H1 (cell line): ENCODE results near the gene SOX8. TPM values are rescaled to one million over a fixed set of nuclear protein-coding genes. Genes with fewer than 3 reads are reported as not detected.

Experiments used
- MAX ChIP-seq: IDR thresholded peaks from 2 replicates; pipeline ENCODE4 v1.6.1; 2012; ENCODE audit warnings: inconsistent platforms
- polyA plus RNA-seq, 7 experiments: library from polyadenylated mRNA; depleted of rRNA in 3 of 7; stranded (reverse) in 5 of 7; unstranded in 2 of 7; fragments of >200 nt in 5 of 7; fragments of 200-250 nt in 2 of 7; gene quantifications; 1 replicate in 5 of 7; 2 replicates in 1 of 7; 4 replicates in 1 of 7; pipeline versions ENCODE4 v1.2.1 to v1.2.3, GENCODE V29; 2011 to 2013; ENCODE audit warnings: missing spikeins in 2 of 7, mixed read lengths in 2 of 7
- total RNA-seq: library from RNA; stranded (reverse); fragmentation: NEBNext Ultra II Directional; extraction: Animal tissue kit (Norgen Biotek cat#: 25700); gene quantifications from 2 replicates; pipeline ENCODE4 v1.2.1, GENCODE V29; 2021

The SOX8 gene
- total and polyA plus RNA-seq, 2 of the 8 experiments (the other 6 are each of a cell fraction or from before 2014, with no cell fraction given) = 2.2 to 5.7 TPM

- no peak; the same call in 1 of the 2 replicates for TF ChIP-seq MAX
These were observed 824 bp downstream of the SOX8 start (continued) for GRCh38 chr16:982145-983043.
